Heart right ventricle (tissue), 16 donors: ENCODE results near the gene CLEC16A. TPM values are rescaled to one million over a fixed set of nuclear protein-coding genes. Genes with fewer than 3 reads are reported as not detected.

Experiments used
- ATAC-seq, 8 donors: fragments of 200-7000 bp; cut with Tn5 transposase; one replicate each; pipeline ENCODE4 v1.9.1; 2020; ENCODE audit warnings: mild to moderate bottlenecking in 8 of 8, moderate library complexity in 8 of 8, moderate number of reproducible peaks in 1 of 8
- DNase-seq, 2 donors: peaks; one replicate each; pipeline ENCODE4 v3.0.0-alpha.2; 2020
- H3K27ac ChIP-seq, 10 donors: fragments of 200-600 bp; sonication (generic) in 2 of 10; one replicate each; pipeline versions ENCODE4 v1.5.0 to v1.8.0; 2020 to 2022; ENCODE audit warnings: mild to moderate bottlenecking in 3 of 10
- H3K27me3 ChIP-seq, 7 donors: fragments of 200-600 bp; one replicate each; pipeline ENCODE4 v1.8.0; 2021 to 2022; ENCODE audit warnings: mild to moderate bottlenecking in 2 of 7
- H3K36me3 ChIP-seq, 9 donors: fragments of 200-600 bp; sonication (generic) in 1 of 9; one replicate each; pipeline versions ENCODE4 v1.5.0 to v1.8.0; 2020 to 2022; ENCODE audit warnings: mild to moderate bottlenecking in 2 of 9
- H3K4me1 ChIP-seq, 9 donors: fragments of 200-600 bp; sonication (generic) in 1 of 9; one replicate each; pipeline versions ENCODE4 v1.5.0 to v1.8.0; 2020 to 2022; ENCODE audit warnings: mild to moderate bottlenecking in 4 of 9
- H3K4me3 ChIP-seq, 10 donors: fragments of 200-600 bp; sonication (generic) in 2 of 10; one replicate each; pipeline versions ENCODE4 v1.5.0 to v1.8.0; 2020 to 2022; ENCODE audit warnings: mild to moderate bottlenecking in 7 of 10, moderate library complexity in 2 of 10
- H3K9me3 ChIP-seq, 11 donors: fragments of 200-600 bp in 10 of 11; sonication (generic) in 2 of 11; one replicate each; pipeline versions ENCODE4 v1.5.0 to v1.8.0; 2013 to 2022; ENCODE audit warnings: mild to moderate bottlenecking in 2 of 11, control low read depth in 1 of 11, moderate library complexity in 1 of 11
- CTCF ChIP-seq, 9 donors: fragments of 200-600 bp; sonication (generic) in 2 of 9; IDR thresholded peaks; one replicate each; pipeline versions ENCODE4 v1.5.0 to v1.8.0; 2021 to 2022; ENCODE audit warnings: antibody characterized with exemption in 9 of 9, mild to moderate bottlenecking in 5 of 9, moderate library complexity in 1 of 9
- WGBS, 2 donors: extraction: QIAGEN DNeasy Blood & Tissue Kit; methylation state at CpG; one replicate each; pipeline ENCODE4 v1.1.7; 2013; ENCODE audit warnings: inconsistent platforms in 1 of 2; 5-methylcytosine and 5-hydroxymethylcytosine counted together
- intact Hi-C, 10 donors: fragments of 100-400 bp; cut with DNase I; formaldehyde crosslinking; loops; one replicate each; pipeline versions ENCODE4 v1.11.1 to v1.14.2; 2022
- polyA plus RNA-seq, 2 donors: library from polyadenylated mRNA; stranded (reverse); fragments of 200-250 nt; gene quantifications; one replicate each; pipeline ENCODE4 v1.2.3, GENCODE V29; 2013
- total RNA-seq, 10 donors: library from RNA; stranded (reverse); fragmentation: NEBNext Ultra II Directional in 3 of 10; extraction: Animal tissue kit (Norgen Biotek cat#: 25700) in 3 of 10; gene quantifications; one replicate each; pipeline versions ENCODE4 v1.2.1 to v1.2.4, GENCODE V29; 2021 to 2023
- donor health status: Arrhythmogenic right ventricular cardiomyopathy.
- donor health status: ischemic (EF 13 %, LVEDD 7.1; RV severe dilation, severe dysfunction).
- donor health status: healthy with polysubstance abuse.
- donor health status: DM: no; HTN: yes; CAD: no.
- donor health status: DM: no; HTN: no; CAD: no.
- donor health status: ischemic (EF 25% LVEDD 6.9; RV normal size, moderate dysfunction).
- donor health status: ischemic (EF 25% LVEDD 5.7; RV mildly dilated, moderate dysfunction).
- donor health status: healthy.
- donor health status: DM: yes; HTN: yes; CAD: no.
- donor health status: Ischemic cardiomyopathy.
- donor health status: ischemic (EF 35%, LVEDD 5.7; RV mildly dilated, moderate dysfunction).
- donor health status: nonischemic (EF 11% LVEDD 7.7; RV severe dilation, severe dysfunction).
- donor health status: DM: yes; HTN: yes; CAD: no.
- donor health status: PGD.
- donor health status: ischemic (EF 29% LVEDD 5.4; RV normal size, mild dysfunction).
- donor health status: nonischemic (EF 23%, LVEDD 6.1; RV moderate dilation, normal function).

CLEC16A gene
- total and polyA plus RNA-seq, 12 donors, result 12.1 to 30.8 (median 23.0) TPM

- H3K4me3 ChIP-seq, result no peak overlapping the region
- no peaks in the 10 kb centered on the region for H3K9me3 ChIP-seq
- peaks cover 0 to 48% (median 15%) of the 10 kb centered on the region in 9 donors for H3K36me3 ChIP-seq
- peak overlapping the region in 9 of 10 donors; percentile 27 to 69 (median 42) for H3K27ac ChIP-seq
- ATAC-seq (peak in 7 of 8 donors; percentile 31 to 89 (median 62)), DNase-seq (no peak)
- intact Hi-C loops, result loop anchor here in 7 of 10 donors (5.0 to 10.0 kb wide), 5 partner anchors 394 to 764 kb away; no protein-coding TSS in a partner anchor
- WGBS, 2 donors, result 56 to 70% methylated on average over 7 of the region's 7 CpGs
- no peak for TF ChIP-seq CTCF (IDR thresholded peaks at IDR 0.05)
- H3K4me1 ChIP-seq, result peaks cover 4 to 27% (median 14%) of the 10 kb centered on the region in 9 donors
- H3K27me3 ChIP-seq, result no peaks in the 10 kb centered on the region
Measured at GRCh38 chr16:10961231-10961630, 16.9 kb downstream of the CLEC16A start.

- intact Hi-C loops, result loop anchor here in 8 of 10 donors (2.0 to 10.0 kb wide), 7 partner anchors 293 to 761 kb away; partner anchors contain the start of gene SOCS1 (in 1 of the 8)
- DNase-seq, result peak; percentile 83 to 87
- peaks cover 4 to 39% (median 14%) of the 10 kb centered on the region in 9 donors for H3K4me1 ChIP-seq
- WGBS, 2 donors, result 38 to 39% methylated on average over 20 of the region's 20 CpGs
- ATAC-seq, result peak; percentile 81 to 91 (median 86)
- H3K36me3 ChIP-seq, result peaks cover 0 to 50% (median 9%) of the 10 kb centered on the region in 9 donors
- no peaks in the 10 kb centered on the region for H3K27me3 ChIP-seq
- no peaks in the 10 kb centered on the region for H3K9me3 ChIP-seq
- TF ChIP-seq CTCF (IDR thresholded peaks at IDR 0.05), result peak; percentile 78 to 98 (median 96)
- H3K27ac ChIP-seq, result peak overlapping the region in 3 of 10 donors; percentile 30 to 47 (median 46)
- H3K4me3 ChIP-seq, result no peak overlapping the region
Measured at GRCh38 chr16:10964039-10964890, 19.9 kb downstream of the CLEC16A start.

GRCh38 chr16:10964891-10965326, 20.5 kb downstream of the CLEC16A start:
- intact Hi-C loops, result loop anchor here in 9 of 10 donors (2.0 to 10.0 kb wide), 8 partner anchors 292 to 760 kb away; partner anchors contain the start of gene SOCS1 (in 2 of the 9)
- Histone ChIP-seq H3K9me3 (no peaks in the 10 kb centered on the region), H3K36me3 (peaks cover 0 to 53% (median 9%) of the 10 kb centered on the region in 9 donors), H3K4me1 (peaks cover 4 to 40% (median 14%) of the 10 kb centered on the region in 9 donors), H3K27me3 (no peaks in the 10 kb centered on the region), H3K27ac (no peak overlapping the region), H3K4me3 (no peak overlapping the region)
- TF ChIP-seq CTCF (IDR thresholded peaks at IDR 0.05), result no peak
- DNase-seq (no peak), ATAC-seq (no peak)
- WGBS, 2 donors, result 91 to 96% methylated on average over 8 of the region's 8 CpGs

GRCh38 chr16:10965440-10966061, 21.2 kb downstream of the CLEC16A start:
- ATAC-seq, result no peak
- Histone ChIP-seq H3K27ac (no peak overlapping the region), H3K4me1 (peaks cover 4 to 40% (median 19%) of the 10 kb centered on the region in 9 donors), H3K27me3 (no peaks in the 10 kb centered on the region), H3K36me3 (peaks cover 0 to 59% (median 9%) of the 10 kb centered on the region in 9 donors), H3K9me3 (no peaks in the 10 kb centered on the region), H3K4me3 (no peak overlapping the region)
- intact Hi-C loops, result loop anchor here in 7 of 10 donors (2.0 to 10.0 kb wide), 8 partner anchors 291 to 759 kb away; partner anchors contain the start of gene SOCS1 (in 2 of the 7)
- TF ChIP-seq CTCF (IDR thresholded peaks at IDR 0.05), result no peak
- DNase-seq, result no peak
- WGBS, 2 donors, result 90% methylated on average over 6 of the region's 6 CpGs
